HG02588 (cell line): ENCODE measurements around the gene SOAT2.

ENCODE experiments used
- ATAC-seq: cut with Tn5 transposase; IDR thresholded peaks from one replicate; pipeline ENCODE4 v1.9.1; 2021; ENCODE audit warnings: mild to moderate bottlenecking, moderate library complexity; ENCODE audit not compliant: unreplicated experiment

Gene SOAT2

GRCh38 chr12:53102883-53103807, at the start of gene SOAT2:
Gene SOAT2 (plus strand): TSS chr12:53103486. CDS start chr12:53103578, 92 bp downstream.
- ATAC-seq, result no peak

GRCh38 chr12:53054112-53054878, 49.0 kb upstream of the SOAT2 start:
- peak; percentile 83 for ATAC-seq

- ATAC-seq, result no peak
These were observed 47.6 kb upstream of the SOAT2 start for GRCh38 chr12:53055471-53056266.

GRCh38 chr12:53056296-53056695, 47.0 kb upstream of the SOAT2 start:
- ATAC-seq, result no peak

- ATAC-seq, result no peak
These were observed 46.4 kb upstream of the SOAT2 start for GRCh38 chr12:53056901-53057300.

GRCh38 chr12:53057816-53058500, 45.3 kb upstream of the SOAT2 start:
- ATAC-seq, result no peak

- no peak for ATAC-seq
These were observed 44.4 kb upstream of the SOAT2 start for GRCh38 chr12:53058674-53059433.

GRCh38 chr12:53059434-53060063, 43.7 kb upstream of the SOAT2 start:
- ATAC-seq, result no peak

GRCh38 chr12:53060064-53060720, 43.1 kb upstream of the SOAT2 start:
- ATAC-seq, result no peak

GRCh38 chr12:53060721-53061276, 42.5 kb upstream of the SOAT2 start:
- ATAC-seq, result no peak

- ATAC-seq, result no peak
These were observed 41.8 kb upstream of the SOAT2 start for GRCh38 chr12:53061404-53062010.

- ATAC-seq, result no peak
These were observed 41.0 kb upstream of the SOAT2 start for GRCh38 chr12:53062011-53062961.

GRCh38 chr12:53062977-53063707, 40.1 kb upstream of the SOAT2 start:
- ATAC-seq, result no peak

GRCh38 chr12:53063708-53064612, 39.3 kb upstream of the SOAT2 start:
- no peak for ATAC-seq
